Suprapubic skin (tissue), 4 donors: ENCODE results near the gene MUC4.

Experiments used
- CTCF ChIP-seq, 2 donors: fragments of 200-600 bp in 1 of 2; fragments of 450-650 bp in 1 of 2; sonication (generic) in 1 of 2; IDR thresholded peaks; one replicate each; pipeline ENCODE4 v1.5.1; 2016 to 2019; ENCODE audit warnings: antibody characterized with exemption in 2 of 2, mild to moderate bottlenecking in 1 of 2, moderate library complexity in 1 of 2
- EP300 ChIP-seq: sonication (generic); formaldehyde crosslinking; IDR thresholded peaks from one replicate; pipeline ENCODE4 v1.6.1; 2017; ENCODE audit warnings: antibody characterized with exemption
- POLR2A ChIP-seq, 2 donors: fragments of 450-650 bp; IDR thresholded peaks; one replicate each; pipeline ENCODE4 v1.6.1; 2017; ENCODE audit warnings: antibody characterized with exemption in 2 of 2, mild to moderate bottlenecking in 2 of 2, moderate library complexity in 2 of 2
- POLR2AphosphoS5 ChIP-seq, 3 donors: sonication (generic); formaldehyde crosslinking; IDR thresholded peaks; one replicate each; pipeline ENCODE4 v1.6.1; 2017; ENCODE audit warnings: antibody characterized with exemption in 3 of 3

DNA sequence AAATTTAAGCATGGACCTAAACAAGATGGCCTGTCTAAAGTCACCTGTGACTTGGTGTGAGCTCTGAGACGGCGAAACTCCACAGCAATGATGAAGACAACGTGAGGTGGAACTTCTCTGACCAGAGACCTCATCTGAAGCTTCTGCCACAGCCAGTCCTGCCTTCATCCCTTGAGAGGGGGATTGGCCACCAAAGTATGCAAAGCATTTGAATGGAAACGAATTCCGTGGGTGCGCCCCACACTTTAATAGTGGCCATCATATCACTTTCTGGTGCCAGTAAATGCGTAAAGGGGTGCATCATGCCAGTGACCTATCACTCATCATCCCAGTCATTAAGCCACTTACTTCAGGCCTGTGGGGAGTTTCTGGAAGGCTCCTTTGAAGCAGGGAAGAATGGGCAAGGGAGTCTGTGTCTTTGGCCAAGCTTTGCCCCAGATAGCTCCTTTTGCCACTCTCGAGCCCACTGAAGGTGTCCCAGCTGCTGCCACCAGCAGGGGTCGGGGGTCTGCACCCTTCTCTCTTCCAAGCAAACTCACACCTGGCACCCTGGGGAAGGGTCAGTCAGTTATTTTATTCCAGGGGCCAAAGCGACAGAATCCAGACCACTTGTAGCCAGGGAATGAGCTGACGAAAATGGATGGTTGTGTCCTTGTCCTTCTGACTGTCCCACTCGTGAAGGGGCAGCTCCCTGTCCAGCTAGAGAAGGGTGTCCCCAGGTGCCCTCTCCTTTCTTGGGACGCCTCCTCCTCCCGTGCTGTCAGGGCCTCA, 73.3 kb downstream of the MUC4 start:
- TF ChIP-seq CTCF (IDR thresholded peaks at IDR 0.05) (no peak), EP300 (no peak), POLR2A (IDR thresholded peaks at IDR 0.05) (no peak), POLR2AphosphoS5 (IDR thresholded peaks at IDR 0.05) (no peak)
